MM.1S (cell line): ENCODE data around the gene SMC5.

Source experiments
- EZH2 ChIP-seq: fragments of 300-600 bp; sonication (generic); optimal IDR thresholded peaks from 2 replicates; pipeline ENCODE3; 2017; ENCODE audit warnings: low read depth, mild to moderate bottlenecking, antibody characterized with exemption, low read length, mixed read lengths
- EZH2phosphoT487 ChIP-seq: fragments of 300-600 bp; sonication (generic); IDR thresholded peaks from 2 replicates; pipeline ENCODE4 v1.6.1; 2018; ENCODE audit warnings: antibody characterized with exemption, low read length
- TF ChIP-seq, protein P1 (sequence below): fragments of 300-600 bp; sonication (generic); IDR thresholded peaks from 2 replicates; pipeline ENCODE4 v1.5.1; 2016; ENCODE audit warnings: antibody characterized with exemption, low read length, mixed read lengths

DNA sequence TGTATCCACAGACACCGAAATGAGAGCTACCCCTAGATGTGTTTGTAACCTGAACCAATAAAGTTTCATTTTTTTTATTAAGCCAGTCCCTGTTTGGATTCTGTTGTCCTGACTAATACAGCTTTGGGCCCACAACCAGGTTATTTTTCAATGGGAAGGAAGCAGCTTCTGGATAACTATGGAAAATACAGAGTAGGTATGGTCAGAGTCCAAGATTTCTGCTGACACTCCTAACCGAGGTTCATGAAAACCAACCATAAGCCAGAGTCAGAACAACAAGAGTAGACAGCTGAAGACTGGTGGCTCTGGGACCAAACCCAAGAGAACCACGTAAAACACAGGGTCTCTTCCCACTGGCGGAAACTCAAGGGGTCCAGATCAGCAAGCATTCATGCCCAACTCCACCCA is 144.8 kb downstream of the SMC5 start:
- TF ChIP-seq, protein P1, sequence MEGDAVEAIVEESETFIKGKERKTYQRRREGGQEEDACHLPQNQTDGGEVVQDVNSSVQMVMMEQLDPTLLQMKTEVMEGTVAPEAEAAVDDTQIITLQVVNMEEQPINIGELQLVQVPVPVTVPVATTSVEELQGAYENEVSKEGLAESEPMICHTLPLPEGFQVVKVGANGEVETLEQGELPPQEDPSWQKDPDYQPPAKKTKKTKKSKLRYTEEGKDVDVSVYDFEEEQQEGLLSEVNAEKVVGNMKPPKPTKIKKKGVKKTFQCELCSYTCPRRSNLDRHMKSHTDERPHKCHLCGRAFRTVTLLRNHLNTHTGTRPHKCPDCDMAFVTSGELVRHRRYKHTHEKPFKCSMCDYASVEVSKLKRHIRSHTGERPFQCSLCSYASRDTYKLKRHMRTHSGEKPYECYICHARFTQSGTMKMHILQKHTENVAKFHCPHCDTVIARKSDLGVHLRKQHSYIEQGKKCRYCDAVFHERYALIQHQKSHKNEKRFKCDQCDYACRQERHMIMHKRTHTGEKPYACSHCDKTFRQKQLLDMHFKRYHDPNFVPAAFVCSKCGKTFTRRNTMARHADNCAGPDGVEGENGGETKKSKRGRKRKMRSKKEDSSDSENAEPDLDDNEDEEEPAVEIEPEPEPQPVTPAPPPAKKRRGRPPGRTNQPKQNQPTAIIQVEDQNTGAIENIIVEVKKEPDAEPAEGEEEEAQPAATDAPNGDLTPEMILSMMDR, result no peak
- TF ChIP-seq EZH2phosphoT487 (no peak), EZH2 (no peak)
